DOHH2 (cell line): ENCODE measurements around the gene CLCN2.

Experiments
- EZH2phosphoT487 ChIP-seq: fragments of 200-600 bp; sonication (generic); IDR thresholded peaks from 2 replicates; pipeline ENCODE4 v1.6.1; 2017; ENCODE audit warnings: borderline replicate concordance, mild to moderate bottlenecking, antibody characterized with exemption, low read length, moderate library complexity, mixed read lengths
- TF ChIP-seq, protein P1 (sequence below): fragments of 200-600 bp; sonication (generic); IDR thresholded peaks from one replicate; pipeline ENCODE4 v1.5.1; 2014; ENCODE audit warnings: antibody characterized with exemption, mild to moderate bottlenecking, low read depth, low read length; ENCODE audit not compliant: poor library complexity, severe bottlenecking

GRCh38 chr3:184388936-184389230 lies 27.5 kb upstream of the CLCN2 start:
- TF ChIP-seq, protein P1, sequence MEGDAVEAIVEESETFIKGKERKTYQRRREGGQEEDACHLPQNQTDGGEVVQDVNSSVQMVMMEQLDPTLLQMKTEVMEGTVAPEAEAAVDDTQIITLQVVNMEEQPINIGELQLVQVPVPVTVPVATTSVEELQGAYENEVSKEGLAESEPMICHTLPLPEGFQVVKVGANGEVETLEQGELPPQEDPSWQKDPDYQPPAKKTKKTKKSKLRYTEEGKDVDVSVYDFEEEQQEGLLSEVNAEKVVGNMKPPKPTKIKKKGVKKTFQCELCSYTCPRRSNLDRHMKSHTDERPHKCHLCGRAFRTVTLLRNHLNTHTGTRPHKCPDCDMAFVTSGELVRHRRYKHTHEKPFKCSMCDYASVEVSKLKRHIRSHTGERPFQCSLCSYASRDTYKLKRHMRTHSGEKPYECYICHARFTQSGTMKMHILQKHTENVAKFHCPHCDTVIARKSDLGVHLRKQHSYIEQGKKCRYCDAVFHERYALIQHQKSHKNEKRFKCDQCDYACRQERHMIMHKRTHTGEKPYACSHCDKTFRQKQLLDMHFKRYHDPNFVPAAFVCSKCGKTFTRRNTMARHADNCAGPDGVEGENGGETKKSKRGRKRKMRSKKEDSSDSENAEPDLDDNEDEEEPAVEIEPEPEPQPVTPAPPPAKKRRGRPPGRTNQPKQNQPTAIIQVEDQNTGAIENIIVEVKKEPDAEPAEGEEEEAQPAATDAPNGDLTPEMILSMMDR, result no peak
- TF ChIP-seq EZH2phosphoT487, result no peak
